Tibial artery (tissue), 4 donors: Measurements from ENCODE around the gene ABI1.

Source experiments
- DNase-seq, 2 donors: peaks; one replicate each; pipeline ENCODE4 v3.0.0-alpha.2; 2019
- H3K27ac ChIP-seq, 2 donors: fragments of 200-600 bp; sonication (generic) in 1 of 2; 1 replicate in 1 of 2; 2 replicates in 1 of 2; pipeline ENCODE4 v1.5.1; 2018 to 2019; ENCODE audit warnings: mild to moderate bottlenecking in 1 of 2
- H3K27me3 ChIP-seq, 2 donors: fragments of 200-600 bp; sonication (generic) in 1 of 2; one replicate each; pipeline versions ENCODE4 v1.5.1 to v1.6.0; 2016 to 2019
- H3K36me3 ChIP-seq, 3 donors: fragments of 200-600 bp; sonication (generic) in 2 of 3; one replicate each; pipeline ENCODE4 v1.5.1; 2016 to 2019; ENCODE audit warnings: mild to moderate bottlenecking in 2 of 3
- H3K4me1 ChIP-seq, 4 donors: fragments of 200-600 bp; sonication (generic) in 2 of 4; 1 replicate in 3 of 4; 2 replicates in 1 of 4; pipeline ENCODE4 v1.5.1; 2016 to 2019
- H3K4me3 ChIP-seq, 2 donors: fragments of 200-600 bp; sonication (generic) in 1 of 2; 1 replicate in 1 of 2; 2 replicates in 1 of 2; pipeline ENCODE4 v1.5.1; 2018 to 2019; ENCODE audit warnings: mild to moderate bottlenecking in 2 of 2
- H3K9me3 ChIP-seq, 3 donors: fragments of 200-600 bp; sonication (generic) in 1 of 3; one replicate each; pipeline ENCODE4 v1.5.1; 2016 to 2019
- CTCF ChIP-seq, 2 experiments: fragments of 200-600 bp in 1 of 2; fragments of 450-650 bp in 1 of 2; IDR thresholded peaks; one replicate each; pipeline ENCODE4 v1.5.1; 2017 to 2019; ENCODE audit warnings: antibody characterized with exemption in 2 of 2, mild to moderate bottlenecking in 1 of 2, moderate library complexity in 1 of 2
- intact Hi-C: fragments of 100-400 bp; cut with DNase I; formaldehyde crosslinking; loops from one replicate; pipeline ENCODE4 v1.15.0; 2023; ENCODE audit warnings: low total_unique reads

Gene ABI1

GRCh38 chr10:26698909-26699308 lies 161.8 kb downstream of the ABI1 start:
- H3K36me3 ChIP-seq = no peaks in the 10 kb centered on the region
- H3K27me3 ChIP-seq = no peaks in the 10 kb centered on the region
- intact Hi-C loops = no loop called here
- peaks cover 0 to 16% (median 12%) of the 10 kb centered on the region in 4 donors for H3K4me1 ChIP-seq
- TF ChIP-seq CTCF (IDR thresholded peaks at IDR 0.05) = no peak
- H3K4me3 ChIP-seq = no peak overlapping the region
- no peak overlapping the region for H3K27ac ChIP-seq
- H3K9me3 ChIP-seq = no peaks in the 10 kb centered on the region
- no peak for DNase-seq

GRCh38 chr10:26697922-26698608 lies 162.7 kb downstream of the ABI1 start:
- peak overlapping the region; percentile 72 for H3K4me3 ChIP-seq
- DNase-seq = no peak
- intact Hi-C loops = no loop called here
- H3K9me3 ChIP-seq = no peaks in the 10 kb centered on the region
- H3K27me3 ChIP-seq = no peaks in the 10 kb centered on the region
- H3K4me1 ChIP-seq = peaks cover 0 to 16% (median 12%) of the 10 kb centered on the region in 4 donors
- H3K27ac ChIP-seq = peak overlapping the region; percentile 71 to 76
- H3K36me3 ChIP-seq = no peaks in the 10 kb centered on the region
- no peak for TF ChIP-seq CTCF (IDR thresholded peaks at IDR 0.05)

DNA sequence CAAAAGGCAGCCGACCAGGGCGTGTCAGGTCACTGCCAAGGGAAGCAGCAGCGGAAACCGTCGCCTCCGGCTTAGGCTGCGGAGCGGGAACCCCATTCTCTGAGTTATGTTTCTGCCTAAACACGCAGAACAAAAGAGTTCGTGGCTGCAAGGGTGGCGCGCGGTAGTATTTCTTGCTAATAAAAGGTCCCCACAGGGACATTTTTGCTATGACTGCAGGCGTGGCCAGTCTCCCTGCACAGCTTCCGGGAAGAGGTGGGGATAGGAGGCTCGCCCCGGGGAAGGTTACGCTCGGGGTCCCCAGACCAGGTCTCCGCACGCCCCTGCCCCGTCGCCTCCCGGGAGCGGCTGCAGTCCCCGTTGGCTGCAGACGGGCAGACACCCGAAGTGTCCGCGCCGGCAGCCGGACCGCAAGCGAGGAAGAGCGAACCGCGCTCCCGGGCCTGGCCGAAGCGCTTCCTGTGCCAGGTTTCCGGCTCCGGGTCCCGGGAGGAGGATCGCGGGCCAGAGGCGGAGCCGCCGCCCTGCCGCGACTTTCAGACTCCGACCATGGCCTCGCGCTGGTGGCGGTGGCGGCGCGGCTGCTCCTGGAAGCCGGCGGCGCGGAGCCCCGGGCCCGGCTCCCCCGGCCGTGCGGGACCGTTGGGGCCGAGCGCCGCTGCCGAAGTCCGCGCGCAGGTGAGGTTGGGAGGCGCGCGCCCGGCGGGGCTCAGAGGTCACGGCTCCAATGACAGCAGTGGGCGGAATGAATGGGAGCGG lies 163.4 kb downstream of the ABI1 start, which contains the start of gene PDSS1:
Gene PDSS1, plus strand, starts transcription at position 539 of the 759 bp plus-strand sequence. Its CDS starts 11 bp downstream, at position 550.
- TF ChIP-seq CTCF (IDR thresholded peaks at IDR 0.05) = peak in 1 of 2 experiments; percentile 6
- DNase-seq = peak; percentile 73 to 80
- H3K27me3 ChIP-seq = no peaks in the 10 kb centered on the region
- H3K36me3 ChIP-seq = no peaks in the 10 kb centered on the region
- no peaks in the 10 kb centered on the region for H3K9me3 ChIP-seq
- peak within 1 kb of the TSS; percentile 71 to 76 for H3K27ac ChIP-seq
- intact Hi-C loops = no loop called here
- H3K4me1 ChIP-seq = peaks cover 0 to 16% (median 12%) of the 10 kb centered on the region in 4 donors
- H3K4me3 ChIP-seq = peak within 1 kb of the TSS; percentile 72

DNA sequence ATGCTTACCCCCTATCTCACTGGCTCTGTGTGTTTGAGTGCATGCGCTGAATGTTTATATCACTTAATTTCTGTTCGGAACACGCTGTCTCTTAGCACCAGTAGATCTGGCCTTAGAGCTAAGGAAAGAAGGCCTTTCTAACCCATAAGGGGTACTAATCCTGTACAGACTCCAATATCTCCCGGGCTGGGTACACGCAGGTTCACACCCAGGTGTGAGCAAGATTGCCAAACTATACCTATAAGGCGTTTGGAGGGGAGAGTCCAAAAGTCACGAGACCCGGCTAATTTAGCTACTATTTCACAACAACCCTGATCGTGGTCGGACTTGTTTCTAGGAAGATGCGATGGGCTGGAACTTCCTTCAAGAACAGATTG lies 164.0 kb downstream of the ABI1 start:
- intact Hi-C loops = no loop called here
- peaks cover 0 to 16% (median 12%) of the 10 kb centered on the region in 4 donors for H3K4me1 ChIP-seq
- no peak for DNase-seq
- H3K4me3 ChIP-seq = peak overlapping the region; percentile 72
- H3K36me3 ChIP-seq = no peaks in the 10 kb centered on the region
- H3K27ac ChIP-seq = peak overlapping the region; percentile 71 to 76
- no peaks in the 10 kb centered on the region for H3K9me3 ChIP-seq
- H3K27me3 ChIP-seq = no peaks in the 10 kb centered on the region
- TF ChIP-seq CTCF (IDR thresholded peaks at IDR 0.05) = no peak
